Stimulated activated CD8-positive, alpha-beta memory T cell treated with anti-CD3 and anti-CD28 coated beads, Interleukin-4, amount 100 ng/mL, for 1 hour (primary cell): Measurements from ENCODE around the gene LHX6.

Experiments used
- DNase-seq, 2 donors: peaks; one replicate each; pipeline ENCODE4 v3.0.0-alpha.2; 2020; ENCODE audit warnings: low read depth in 2 of 2, low spot score in 1 of 2

Gene LHX6

GRCh38 chr9:122158202-122158601 is 70.6 kb downstream of the LHX6 start:
- no peak for DNase-seq

- DNase-seq = no peak
These were observed 73.0 kb downstream of the LHX6 start for GRCh38 chr9:122155796-122156195.
